GM18868 (cell line): ENCODE measurements around the gene TCP11L1.
"Not testable (repeated sequence)": the region's sequence is repeated elsewhere in the genome, so short reads cannot be mapped to it uniquely, and the experiment has no call there.

ENCODE experiments used
- ATAC-seq: cut with Tn5 transposase; IDR thresholded peaks from one replicate; pipeline ENCODE4 v1.9.1; 2021; ENCODE audit warnings: mild to moderate bottlenecking, moderate library complexity; ENCODE audit not compliant: unreplicated experiment

Gene TCP11L1

DNA sequence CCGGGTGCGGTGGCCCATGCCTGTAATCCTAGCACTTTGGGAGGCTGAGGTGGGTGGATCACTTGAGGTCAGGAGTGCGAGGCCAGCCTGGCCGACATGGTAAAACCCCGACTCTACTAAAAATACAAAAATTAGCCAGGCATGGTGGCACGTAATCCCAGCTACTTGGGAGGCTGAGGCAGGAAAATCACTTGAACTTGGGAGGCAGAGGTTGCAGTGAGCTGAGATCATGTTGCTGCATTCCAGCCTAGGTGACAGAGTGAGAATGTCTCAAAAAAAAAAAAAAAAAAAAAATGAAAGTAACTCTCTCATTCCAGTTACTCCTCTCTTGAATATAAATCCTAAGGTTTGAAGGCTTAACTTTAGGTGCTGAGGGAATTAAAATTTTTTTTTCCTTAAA lies 10.2 kb upstream of the TCP11L1 start:
- ATAC-seq = not testable (repeated sequence)

DNA sequence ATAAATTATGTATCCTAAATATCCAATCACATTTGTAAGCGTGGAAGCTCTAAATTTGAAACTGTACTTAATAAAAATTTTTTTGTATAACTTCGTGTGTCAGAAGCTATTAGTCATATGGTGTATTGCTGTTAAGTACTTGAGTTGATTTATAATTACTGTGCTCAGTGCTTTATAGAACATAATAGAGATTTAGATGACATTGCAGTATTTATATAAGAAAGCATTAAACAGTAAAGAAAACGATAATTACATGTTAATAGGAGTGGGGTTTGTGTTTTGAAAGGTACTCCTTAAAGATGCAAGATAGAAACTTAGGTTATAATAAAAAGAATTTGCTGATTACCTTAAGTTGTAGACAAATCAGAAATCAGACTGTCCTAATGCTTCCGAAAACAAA lies 5.9 kb upstream of the TCP11L1 start:
- no peak for ATAC-seq

DNA sequence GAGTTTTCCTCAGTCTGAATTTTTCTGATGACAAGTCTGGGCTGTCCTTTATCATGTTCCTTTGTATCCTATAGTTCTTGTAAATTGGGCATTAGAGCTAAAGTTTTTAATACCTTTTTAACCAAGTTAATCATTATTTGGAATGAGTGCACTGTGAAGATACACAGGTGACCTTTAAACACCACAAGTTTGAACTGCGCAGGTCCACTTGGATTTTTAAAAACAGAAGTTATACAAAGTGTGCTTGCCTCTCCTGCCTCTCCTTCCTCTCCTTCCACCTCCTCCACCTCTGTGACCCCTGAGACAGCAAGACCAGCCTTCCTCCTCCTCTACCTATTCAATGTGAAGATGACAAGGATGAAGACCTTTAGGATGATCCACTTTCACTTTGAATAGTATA lies 4.4 kb upstream of the TCP11L1 start:
- no peak for ATAC-seq

DNA sequence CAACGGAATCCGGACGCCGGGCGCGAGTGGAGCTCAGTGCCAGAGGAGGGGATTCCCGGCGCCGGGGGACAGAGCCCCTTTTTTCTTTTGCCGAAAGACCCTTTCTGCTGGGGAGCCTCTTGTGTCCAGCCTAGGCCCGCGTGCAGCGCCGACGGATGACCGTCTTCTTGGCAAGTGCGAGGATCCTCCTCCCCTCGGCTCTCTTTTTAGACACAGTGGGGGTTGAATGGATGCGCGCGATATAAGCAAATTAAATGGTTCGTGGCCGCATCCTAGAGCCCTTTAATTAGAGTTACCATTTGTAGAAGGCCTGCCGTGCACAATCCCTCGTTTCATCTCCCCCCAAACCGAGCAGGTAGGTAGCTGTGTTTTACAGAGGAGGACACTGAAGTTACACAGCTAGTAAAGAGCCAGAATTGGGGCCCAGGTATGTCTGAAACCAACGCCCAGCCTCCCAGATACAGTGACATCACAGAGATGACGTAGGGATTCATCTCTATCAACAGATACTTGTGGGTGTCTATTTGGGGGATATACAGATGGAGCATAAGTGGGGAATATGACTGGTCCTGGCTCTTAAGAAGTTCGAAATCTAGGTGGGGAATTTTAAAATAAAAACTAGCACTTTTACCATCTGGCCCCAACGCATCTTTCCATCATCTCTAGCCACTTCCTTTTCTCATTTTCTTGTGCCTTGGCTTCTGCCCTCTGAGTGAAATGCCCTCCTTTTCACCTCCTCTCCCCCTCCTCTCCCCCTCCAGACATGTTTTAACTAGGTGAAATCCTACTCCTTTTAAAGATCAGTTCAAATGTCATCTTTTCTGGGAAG lies 875 bp downstream of the TCP11L1 start:
- peak; percentile 35 for ATAC-seq

DNA sequence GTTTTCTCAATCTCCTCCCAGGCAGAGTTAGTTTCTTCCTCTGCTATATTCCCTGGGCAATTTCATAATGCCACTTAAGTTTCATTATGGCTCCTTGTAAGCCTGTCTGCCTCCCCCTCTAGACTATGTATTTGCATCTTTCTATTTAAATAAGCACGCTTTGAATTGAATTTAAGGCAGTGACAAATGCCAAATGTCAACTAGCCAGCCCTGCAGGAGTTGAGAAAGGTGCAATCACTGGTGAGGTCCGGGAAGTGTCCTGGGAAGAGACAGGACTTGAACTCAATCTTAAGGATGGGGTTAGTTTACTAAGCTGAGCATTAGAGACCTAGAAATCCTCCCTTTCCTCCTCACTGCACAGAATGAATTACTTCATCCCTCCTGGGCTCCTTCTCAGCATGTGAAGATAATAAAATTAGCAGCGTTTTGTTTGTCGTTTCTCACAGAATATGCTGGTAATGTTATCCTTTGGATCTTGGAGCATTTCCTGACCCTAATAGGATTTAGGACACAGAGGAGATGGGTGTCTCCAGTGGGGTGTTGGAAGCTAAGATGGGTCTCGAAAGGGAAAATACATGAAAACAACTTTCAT lies 1.6 kb downstream of the TCP11L1 start:
- no peak for ATAC-seq

DNA sequence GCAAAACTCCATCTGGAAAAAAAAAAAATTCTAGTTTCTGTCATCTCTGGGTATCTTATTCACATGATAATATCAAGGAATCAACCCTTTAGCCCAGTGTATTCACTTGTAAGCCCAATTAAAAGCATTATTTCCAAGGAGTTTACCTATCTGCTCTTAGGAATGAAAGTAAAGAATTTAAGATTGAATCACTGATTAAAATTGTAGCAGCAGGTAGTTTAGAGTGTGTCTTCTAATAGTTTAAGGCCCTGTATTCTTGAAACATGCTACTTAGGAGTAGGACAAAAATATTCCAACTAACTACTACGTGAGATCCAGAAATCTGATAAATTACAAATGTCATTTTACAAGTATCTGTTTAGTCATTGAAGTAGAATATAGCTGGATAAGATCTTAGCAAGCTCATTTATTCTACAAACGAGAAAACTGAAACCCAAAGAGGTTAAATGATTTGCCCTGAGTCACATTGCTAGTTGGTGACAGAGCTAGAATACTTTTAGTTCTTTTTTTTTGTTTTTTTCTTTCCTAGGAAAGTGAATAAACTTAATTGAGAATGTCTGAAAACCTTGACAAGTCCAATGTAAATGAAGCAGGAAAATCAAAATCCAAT lies 4.0 kb downstream of the TCP11L1 start:
- no peak for ATAC-seq

DNA sequence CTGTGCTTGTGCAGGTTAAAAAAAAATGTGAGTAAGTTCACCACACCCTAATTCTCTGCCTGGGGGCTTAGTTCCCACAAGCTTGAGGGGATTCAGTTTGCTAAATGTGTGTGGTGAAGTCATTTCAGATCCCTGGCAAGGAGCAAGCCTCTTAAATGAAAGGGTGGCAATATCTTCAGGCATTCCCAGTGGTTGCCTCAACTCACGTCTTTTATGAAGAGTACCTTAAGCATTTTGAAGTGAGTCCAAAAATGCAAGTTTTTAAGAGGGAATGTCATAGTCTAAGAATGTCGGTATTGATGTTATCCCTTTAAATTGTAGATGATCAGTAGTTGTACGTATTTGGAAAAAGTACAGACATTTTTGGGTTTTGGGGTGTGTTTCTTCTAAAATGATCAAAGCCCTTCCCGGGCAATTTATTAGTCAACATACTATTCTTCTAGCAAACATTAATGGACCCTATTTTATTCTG lies 4.9 kb downstream of the TCP11L1 start:
- ATAC-seq = no peak

DNA sequence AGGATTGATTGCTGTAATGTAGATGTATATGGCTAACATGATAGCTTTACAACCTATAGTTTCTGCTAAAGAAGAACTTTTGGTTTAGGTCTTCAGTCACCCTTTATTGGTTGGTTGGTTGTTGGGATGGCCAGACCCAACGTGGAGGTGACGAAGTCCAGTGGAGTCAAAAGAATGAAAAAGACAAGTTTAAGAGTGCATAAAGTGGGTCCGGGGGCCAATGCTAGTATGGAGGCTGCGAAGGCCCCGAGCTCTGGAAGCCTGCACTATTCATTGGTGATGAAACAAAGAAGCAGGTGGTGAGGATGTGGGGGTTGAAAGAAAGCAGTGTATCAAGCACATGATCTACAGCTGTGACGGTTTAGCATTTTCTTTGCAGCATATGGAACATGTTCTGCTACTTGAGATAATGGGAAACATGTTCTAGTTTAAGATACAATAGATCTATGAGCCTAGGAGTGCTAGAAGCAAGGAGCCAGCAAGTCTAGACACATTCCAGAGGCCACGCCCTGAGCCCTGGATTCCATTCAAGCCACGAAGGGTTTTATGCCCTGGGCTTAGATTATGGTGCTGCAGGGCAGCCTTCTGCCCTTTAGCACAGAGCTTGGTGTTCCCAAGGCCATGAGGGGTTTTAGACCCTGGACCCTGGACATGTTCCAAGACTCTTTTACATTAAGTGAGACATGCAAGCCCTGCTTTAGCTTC lies 6.3 kb downstream of the TCP11L1 start:
- no peak for ATAC-seq

DNA sequence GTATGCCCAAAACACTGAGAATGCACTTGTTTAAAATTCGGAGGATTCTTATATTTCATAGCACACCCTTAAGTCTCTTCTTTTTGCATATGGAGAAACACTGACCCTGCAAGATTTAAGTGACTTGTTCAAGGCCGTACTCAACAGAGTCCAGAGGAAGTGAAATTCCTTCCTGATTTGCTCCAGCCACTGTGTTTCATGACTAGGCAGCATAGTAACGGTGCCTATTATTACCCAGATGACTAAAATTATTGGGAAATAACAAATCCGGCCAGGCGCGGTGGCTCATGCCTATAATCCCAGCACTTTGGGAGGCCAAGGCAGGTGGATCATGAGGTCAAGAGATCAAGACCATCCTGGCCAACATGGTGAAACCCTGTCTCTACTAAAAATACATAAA lies 9.3 kb downstream of the TCP11L1 start:
- not testable (repeated sequence) for ATAC-seq

DNA sequence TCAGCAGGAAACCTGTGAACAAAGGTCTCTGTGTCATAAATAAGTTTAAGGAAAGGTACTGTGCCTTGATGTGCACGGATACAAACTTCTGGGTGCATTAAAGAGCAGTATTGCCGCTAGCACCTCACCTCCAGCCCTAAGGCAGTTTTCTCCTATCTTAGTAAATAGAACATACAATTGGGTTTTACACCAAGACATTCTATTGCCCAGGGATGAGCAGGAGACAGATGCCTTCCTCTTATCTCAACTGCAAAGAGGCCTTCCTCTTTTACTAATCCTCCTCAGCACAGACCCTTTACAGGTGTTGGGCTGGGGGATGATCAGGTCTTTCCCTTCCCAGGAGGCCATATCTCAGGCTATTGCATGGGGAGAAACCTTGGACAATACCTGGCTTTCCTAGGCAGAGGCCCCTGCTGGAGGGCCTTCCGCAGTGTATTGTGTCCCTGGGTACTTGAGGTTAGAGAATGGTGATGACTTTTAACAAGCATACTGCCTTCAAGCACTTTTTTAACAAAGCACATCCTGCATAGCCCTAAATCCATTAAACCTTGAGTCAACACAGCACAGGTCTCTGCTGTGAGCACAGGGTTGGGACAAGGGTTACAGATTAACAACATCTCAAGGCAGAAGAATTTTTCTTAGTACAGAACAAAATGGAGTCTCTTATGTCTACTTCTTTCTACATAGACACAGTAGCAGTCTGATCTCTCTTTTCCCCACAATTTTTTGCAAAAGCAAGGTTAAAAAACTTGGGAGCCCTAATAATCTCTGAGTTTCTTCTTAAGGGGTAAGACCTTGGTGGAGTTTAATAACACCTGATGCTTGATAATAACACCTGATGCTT lies 10.4 kb downstream of the TCP11L1 start:
- ATAC-seq = not testable (repeated sequence)

DNA sequence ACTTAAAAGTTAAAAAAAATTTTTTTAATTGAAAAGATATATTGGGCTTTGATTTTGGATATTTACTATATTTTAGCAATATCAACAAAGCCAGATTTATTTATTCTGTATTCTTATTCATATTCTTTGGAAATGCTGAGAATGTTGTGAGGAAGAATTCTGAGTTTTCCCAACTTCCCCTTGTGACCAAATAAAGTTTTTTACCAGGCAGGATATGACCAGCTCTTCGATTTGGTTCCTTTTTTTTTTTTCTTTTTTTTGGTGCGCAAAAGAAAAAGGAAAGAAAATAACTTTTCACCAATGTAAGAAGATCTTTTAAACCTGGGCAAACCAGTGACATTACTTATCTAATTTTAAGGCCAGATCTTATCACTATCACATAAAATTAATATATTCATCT lies 12.9 kb downstream of the TCP11L1 start:
- no peak for ATAC-seq

DNA sequence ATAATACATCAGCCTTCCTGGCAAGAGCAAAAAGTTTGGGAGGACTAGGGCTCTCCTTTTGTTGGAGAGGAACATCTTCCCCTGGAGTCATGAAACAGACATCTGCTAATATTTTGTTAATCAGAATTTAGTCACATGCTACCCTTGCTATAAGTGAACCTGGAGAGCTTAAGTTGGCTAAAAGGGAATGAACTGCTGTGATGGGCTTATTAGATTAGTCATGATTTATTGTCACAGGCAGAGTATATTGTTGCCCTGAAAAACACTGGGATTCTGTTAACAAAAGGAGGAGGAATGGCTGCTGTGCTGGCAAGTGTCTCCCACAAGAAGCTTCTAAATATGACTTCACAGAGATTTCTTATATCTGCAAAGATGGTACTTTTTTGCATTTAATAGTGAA lies 16.0 kb downstream of the TCP11L1 start:
- ATAC-seq = no peak

DNA sequence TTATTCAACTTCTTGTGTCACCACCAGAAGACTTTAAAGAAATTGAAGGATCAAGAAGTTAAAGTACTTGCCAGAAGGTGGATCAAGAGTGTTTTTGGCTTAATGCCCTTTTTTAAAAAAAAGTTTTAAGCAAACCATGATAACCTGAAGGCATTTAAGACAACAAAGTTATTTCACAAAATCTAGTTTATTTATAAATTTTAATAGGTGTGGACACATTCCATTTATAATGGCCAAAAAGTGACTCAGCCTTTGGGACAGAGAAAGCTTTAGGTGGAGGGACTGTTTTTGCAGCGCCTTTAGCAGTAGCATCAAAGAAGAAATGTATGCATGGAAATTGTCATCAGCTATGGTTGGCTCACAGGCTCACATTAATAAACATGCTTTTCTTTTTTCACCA lies 17.9 kb downstream of the TCP11L1 start:
- no peak for ATAC-seq

DNA sequence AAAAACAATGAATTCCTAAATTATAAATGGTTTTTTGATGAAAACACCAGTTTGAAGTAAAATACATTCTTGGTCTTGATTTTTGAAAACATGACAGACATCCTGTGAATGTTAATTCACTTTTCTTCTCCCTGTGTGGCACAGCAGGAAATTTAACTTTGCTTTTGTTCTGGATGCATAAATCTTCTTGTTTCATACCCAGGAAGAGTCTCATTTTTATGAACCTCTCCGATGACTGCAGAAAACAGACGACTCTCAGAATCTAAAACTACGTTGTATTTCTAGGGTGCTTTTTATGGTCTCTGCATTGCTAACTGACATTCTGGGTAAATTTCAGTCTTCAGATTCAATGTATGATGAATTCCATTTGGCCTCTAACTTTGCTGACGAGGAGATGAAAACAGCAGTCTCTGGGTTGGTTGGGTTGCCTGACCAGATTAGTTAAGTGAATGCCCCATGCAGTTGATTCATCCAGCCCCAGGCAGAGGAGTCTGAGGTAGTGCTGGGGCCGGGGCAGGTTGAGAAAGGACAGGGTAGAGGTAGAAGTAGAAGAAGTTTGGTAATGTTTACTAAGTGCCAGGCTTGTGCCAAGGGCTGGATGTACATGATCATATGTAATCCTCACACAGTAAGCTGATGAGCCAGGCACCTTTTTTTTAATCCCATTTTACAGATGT lies 20.1 kb downstream of the TCP11L1 start:
- no peak for ATAC-seq

DNA sequence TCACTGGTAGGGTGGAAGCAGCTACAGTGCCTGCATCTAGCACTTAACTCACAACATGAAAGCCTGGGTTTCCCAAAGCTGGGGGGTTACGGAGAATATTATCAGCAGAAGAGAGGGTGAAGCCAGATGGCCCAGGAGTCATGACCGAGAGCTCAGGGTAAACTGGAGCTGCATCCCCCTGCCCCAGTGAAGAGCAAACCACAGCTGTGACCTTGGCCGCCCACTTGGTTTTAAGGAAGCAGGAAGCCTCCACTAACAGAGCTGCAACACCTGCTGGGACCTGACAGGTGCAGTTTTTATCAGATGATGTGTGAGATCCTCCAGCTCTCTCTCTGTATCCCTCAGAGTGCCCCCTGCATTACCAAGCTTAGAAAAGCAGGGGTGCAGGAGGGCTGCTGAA lies 20.9 kb downstream of the TCP11L1 start:
- no peak for ATAC-seq

DNA sequence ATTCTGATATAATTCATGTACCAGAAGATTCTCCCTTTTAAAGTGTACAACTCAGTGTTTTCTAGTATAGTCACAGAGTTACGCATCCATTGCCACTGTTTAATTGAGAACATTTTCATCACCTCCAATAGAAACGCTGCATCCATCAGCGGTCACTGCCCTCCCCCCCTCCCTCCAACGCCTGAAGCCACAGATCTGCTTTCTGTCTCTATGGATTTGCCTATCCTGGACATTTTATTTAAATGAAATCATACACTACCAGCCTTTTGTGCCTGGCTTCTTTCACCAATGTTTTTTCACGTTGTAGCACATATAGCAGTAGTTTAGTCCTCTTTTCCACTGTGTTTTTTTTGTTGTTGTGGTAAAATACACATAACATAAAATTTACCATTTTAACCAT lies 22.8 kb downstream of the TCP11L1 start:
- no peak for ATAC-seq

DNA sequence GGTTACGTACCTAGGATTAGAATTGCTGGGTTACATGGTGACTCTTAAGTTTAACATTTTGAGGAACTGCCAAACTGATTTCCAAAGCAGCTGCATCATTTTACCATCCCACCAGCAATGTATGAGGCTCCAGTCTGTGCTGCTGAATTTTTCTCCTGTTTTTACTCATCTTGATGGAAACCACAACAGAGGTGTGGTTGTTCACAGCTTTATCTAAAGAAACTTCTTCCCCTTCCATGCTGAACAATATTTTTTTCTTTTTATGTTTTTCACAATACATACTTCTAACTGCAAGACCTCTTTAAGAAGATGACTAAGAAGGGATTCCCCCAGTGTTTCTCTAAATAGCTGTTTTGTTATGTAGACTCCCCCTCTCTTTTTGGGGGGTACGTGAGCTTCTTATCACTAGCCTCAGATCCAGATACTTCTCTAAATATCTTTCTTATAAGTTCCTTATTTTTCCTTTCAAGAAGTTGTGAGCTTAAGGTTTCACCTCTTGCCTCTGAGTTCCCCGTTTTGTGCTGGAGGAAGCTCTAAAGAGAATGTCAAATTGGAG lies 24.0 kb downstream of the TCP11L1 start:
- ATAC-seq = peak; percentile 68

DNA sequence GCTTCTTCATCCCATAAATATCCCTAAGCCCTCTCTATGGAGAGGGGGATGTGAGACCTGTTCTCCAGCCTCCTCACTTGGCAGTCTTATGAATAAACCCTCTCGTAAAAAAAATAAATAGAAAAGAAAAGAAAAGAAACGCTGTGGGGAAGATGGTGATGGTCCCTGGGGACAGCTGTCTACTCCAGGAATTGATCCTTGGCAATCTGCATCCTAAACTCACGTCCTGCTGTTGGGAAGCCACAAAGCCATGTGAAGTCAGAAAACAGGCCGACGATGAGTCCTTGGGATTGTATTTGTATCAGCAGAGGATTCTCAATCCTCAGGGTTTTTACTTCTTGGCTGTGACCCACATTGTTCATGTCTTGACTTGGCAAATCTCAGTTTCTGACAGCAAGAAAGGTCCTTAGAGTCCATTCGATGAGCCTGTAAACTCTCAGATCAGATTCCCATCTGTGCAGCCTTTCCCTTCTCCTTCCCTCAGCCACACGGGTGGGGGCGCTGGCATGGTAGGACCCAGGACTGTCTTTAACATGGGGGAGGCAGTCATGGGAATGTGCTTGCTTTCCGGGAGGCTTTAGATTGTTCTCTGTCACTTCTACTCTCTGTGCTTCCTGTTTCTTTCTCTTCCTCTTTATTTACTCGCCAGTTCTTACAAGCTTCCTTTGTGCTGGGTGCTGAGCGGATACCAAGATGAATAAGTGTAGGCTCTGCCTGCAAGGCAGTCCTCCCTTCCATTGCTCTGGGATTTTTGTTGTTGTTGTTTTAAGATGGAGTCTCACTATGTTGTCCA lies 24.9 kb downstream of the TCP11L1 start:
- ATAC-seq = no peak

DNA sequence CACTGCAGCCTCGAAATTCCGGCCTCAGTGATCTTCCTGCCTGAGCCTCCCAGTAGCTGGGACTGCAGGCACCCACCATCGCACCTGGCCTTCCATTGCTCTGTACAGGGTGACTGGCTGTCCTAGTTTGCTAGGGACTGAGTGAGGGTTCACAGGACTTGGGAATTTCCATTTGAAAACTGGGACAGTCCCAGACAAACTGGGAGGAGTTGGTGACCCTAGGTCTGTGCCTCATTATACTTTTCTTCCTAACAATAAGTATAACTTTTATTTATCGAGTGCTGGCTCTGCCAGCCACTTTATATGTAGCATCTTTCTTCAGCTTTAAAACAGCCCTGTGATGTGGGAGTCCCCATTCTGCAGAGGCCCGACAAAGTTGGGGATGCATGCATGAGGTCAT lies 25.5 kb downstream of the TCP11L1 start:
- no peak for ATAC-seq
